Panc1 (cell line): ENCODE data around the gene HNF4A. TPM values are rescaled to one million over a fixed set of nuclear protein-coding genes. Genes with fewer than 3 reads are reported as not detected.

Source experiments
- ATAC-seq: fragments of 200-7000 bp; cut with Tn5 transposase; 2 replicates; pipeline ENCODE4 v1.9.1; 2020; ENCODE audit warnings: mild to moderate bottlenecking, moderate library complexity
- BruUV-seq: library from RNA; stranded (reverse); fragments of 400-500 nt; replicated peaks from 2 replicates; lab custom pipeline; 2021; lab: Mats Ljungman, UMichigan
- CTCF ChIA-PET: fragments of 300-600 bp; sonication (Branson Sonifier 250); formaldehyde crosslinking; loops from one replicate; lab custom pipeline; 2022; ENCODE audit warnings: antibody characterized with exemption; lab: Charles Lee
- POLR2A ChIA-PET: fragments of 300-600 bp; sonication (Branson Sonifier 250); formaldehyde crosslinking; loops from one replicate; lab custom pipeline; 2022; ENCODE audit warnings: antibody characterized with exemption; lab: Charles Lee
- DNase-seq: peaks from one replicate; pipeline ENCODE4 v3.0.0-alpha.2; 2010; ENCODE audit warnings: low read depth, low spot score
- H3K27ac ChIP-seq: 2 replicates; pipeline ENCODE4 v1.5.1; 2011; ENCODE audit warnings: mild to moderate bottlenecking, low read length, inconsistent platforms
- H3K27me3 ChIP-seq: fragments of 200-500 bp; sonication (Bioruptor generic); 2 replicates; pipeline ENCODE4 v1.6.0; 2014; ENCODE audit warnings: low read length, inconsistent platforms; ENCODE audit not compliant: control insufficient read depth, insufficient read depth
- H3K36me3 ChIP-seq: fragments of 200-500 bp; sonication (Bioruptor generic); 2 replicates; pipeline ENCODE4 v1.5.1; 2014; ENCODE audit warnings: inconsistent platforms, mild to moderate bottlenecking, low read length, moderate library complexity; ENCODE audit not compliant: control insufficient read depth, insufficient read depth
- H3K4me1 ChIP-seq: 2 replicates; pipeline ENCODE4 v1.5.1; 2011; ENCODE audit warnings: inconsistent platforms, mild to moderate bottlenecking, low read length, moderate library complexity; ENCODE audit not compliant: control insufficient read depth, insufficient read depth
- H3K4me3 ChIP-seq, 2 experiments: 2 replicates each; pipeline ENCODE4 v1.5.1; 2011 to 2012; ENCODE audit warnings: low read depth in 2 of 2, low read length in 2 of 2, mild to moderate bottlenecking in 2 of 2, inconsistent platforms in 1 of 2, moderate library complexity in 1 of 2
- H3K9me3 ChIP-seq: fragments of 200-500 bp; sonication (Bioruptor generic); 2 replicates; pipeline ENCODE4 v1.5.1; 2014; ENCODE audit warnings: low read depth, mild to moderate bottlenecking, inconsistent platforms, low read length, moderate library complexity; ENCODE audit not compliant: control insufficient read depth, insufficient read depth
- CTCF ChIP-seq: fragments of 450-650 bp; IDR thresholded peaks from 2 replicates; pipeline ENCODE4 v1.5.1; 2017; ENCODE audit warnings: mild to moderate bottlenecking
- POLR2AphosphoS5 ChIP-seq: IDR thresholded peaks from 2 replicates; pipeline ENCODE4 v1.6.1; 2012; ENCODE audit warnings: mild to moderate bottlenecking, low read depth, low read length, moderate library complexity
- REST ChIP-seq, 2 experiments: IDR thresholded peaks; 2 replicates each; pipeline ENCODE4 v1.6.1; 2011 to 2012; ENCODE audit warnings: low read depth in 2 of 2, control low read depth in 1 of 2, low read length in 1 of 2, mild to moderate bottlenecking in 1 of 2, moderate library complexity in 1 of 2; ENCODE audit not compliant: insufficient read depth in 1 of 2
- SIN3A ChIP-seq: IDR thresholded peaks from 2 replicates; pipeline ENCODE4 v1.6.1; 2012; ENCODE audit warnings: low read depth, mild to moderate bottlenecking, low read length, moderate library complexity, borderline replicate concordance; ENCODE audit not compliant: insufficient read depth
- TCF7L2 ChIP-seq: IDR thresholded peaks from 2 replicates; pipeline ENCODE4 v1.6.1; 2011; ENCODE audit warnings: mild to moderate bottlenecking, low read depth, low read length, inconsistent platforms
- in situ Hi-C: cut with HindIII; loops from 2 replicates; pipeline ENCODE4 v1.10.0; 2016; ENCODE audit warnings: low sequenced_read_pairs, low pct_unique_long_range_greater_than_20kb
- intact Hi-C: fragments of 100-400 bp; cut with micrococcal nuclease; formaldehyde crosslinking; loops from one replicate; pipeline ENCODE4 v1.10.0; 2022; ENCODE audit not compliant: unreplicated experiment
- total RNA-seq: library from RNA; stranded (reverse); gene quantifications from one replicate; pipeline ENCODE4 v1.2.1, GENCODE V29; 2021; ENCODE audit not compliant: unreplicated experiment

Gene HNF4A
- total RNA-seq, 1 experiment from 2014 or later, result 0.28 TPM

- Histone ChIP-seq H3K9me3 (no peaks in the 10 kb centered on the region), H3K27me3 (no peaks in the 10 kb centered on the region), H3K4me1 (peaks cover 8% of the 10 kb centered on the region; the same call in 1 of the 2 replicates), H3K36me3 (no peaks in the 10 kb centered on the region), H3K4me3 (peak overlapping the region; percentile 84 to 98), H3K27ac (peak overlapping the region; percentile 91)
- ChIA-PET CTCF (interaction anchor here (0.7 kb wide), 1 partner anchor 17 kb away, joined by 3 read pairs; no protein-coding TSS in a partner anchor), POLR2A (interaction anchor here (0.6 to 0.7 kb wide), 3 partner anchors 10 to 800 kb away, joined by 3 to 4 read pairs (median 3); no protein-coding TSS in a partner anchor)
- TF ChIP-seq TCF7L2 (no peak), POLR2AphosphoS5 (no peak), SIN3A (no peak), CTCF (no peak), REST (IDR thresholded peaks at IDR 0.05; ENCODE audit: insufficient read depth in 1 of 2, low read depth in 2 of 2, low read length in 1 of 2) (no peak)
- no TSS peak for BruUV-seq
- DNase-seq, result no peak
- ATAC-seq, result no peak; the same call in 1 of the 2 replicates
- in situ Hi-C loops, result no loop called here
- intact Hi-C loops, result no loop called here
These were observed 119.8 kb downstream of the HNF4A start for GRCh38 chr20:44475372-44475693.

- POLR2A ChIA-PET, result interaction anchor here (0.6 to 0.7 kb wide), 3 partner anchors 10 to 801 kb away, joined by 3 to 4 read pairs (median 3); no protein-coding TSS in a partner anchor
- H3K9me3 ChIP-seq, result no peaks in the 10 kb centered on the region
- TF ChIP-seq POLR2AphosphoS5 (peak; percentile 95), CTCF (no peak; the same call in 1 of the 2 replicates), SIN3A (0 out of 2 replicates have a peak, but pooled peaks have one; percentile 55)
- H3K36me3 ChIP-seq, result no peaks in the 10 kb centered on the region
- H3K4me3 ChIP-seq, result peak within 1 kb of the TSS; percentile 84 to 98
- ATAC-seq (peak; percentile 99), DNase-seq (peak; percentile 55)
- CTCF ChIA-PET, result interaction anchor here (0.7 kb wide), 1 partner anchor 18 kb away, joined by 3 read pairs; no protein-coding TSS in a partner anchor
- H3K27me3 ChIP-seq, result no peaks in the 10 kb centered on the region
- in situ Hi-C loops, result no loop called here
- intact Hi-C loops, result no loop called here
- peaks cover 8% of the 10 kb centered on the region; the same call in 1 of the 2 replicates for H3K4me1 ChIP-seq
- no TSS peak for BruUV-seq
- peak within 1 kb of the TSS; percentile 91 for H3K27ac ChIP-seq
These were observed 120.4 kb downstream of the HNF4A start, which contains the start of gene TTPAL for GRCh38 chr20:44475694-44476560. Gene TTPAL, plus strand, starts transcription at chr20:44475874. Its CDS starts 4,126 bp downstream, at chr20:44480000.
